K562 (cell line): Measurements from ENCODE around the gene GCNA. TPM values are rescaled to one million over a fixed set of nuclear protein-coding genes. Genes with fewer than 3 reads are reported as not detected.

ENCODE experiments used
- CBX2 ChIP-seq: fragments of 200-600 bp; sonication (generic); IDR thresholded peaks from one replicate; pipeline ENCODE4 v1.6.1; 2012; ENCODE audit warnings: mild to moderate bottlenecking, low read length, inconsistent platforms; ENCODE audit not compliant: insufficient read depth, poor library complexity, severe bottlenecking
- ELK3 ChIP-seq: fragments of 450-650 bp; formaldehyde crosslinking; IDR thresholded peaks from 2 replicates; pipeline ENCODE4 v1.4.0; 2020; ENCODE audit warnings: mild to moderate bottlenecking
- JUN ChIP-seq, 2 experiments: sonication (generic) in 1 of 2; formaldehyde crosslinking in 1 of 2; IDR thresholded peaks; 2 replicates each; pipeline versions ENCODE4 v1.6.1 to v1.8.0; 2012 to 2022; ENCODE audit warnings: borderline replicate concordance in 2 of 2, mild to moderate bottlenecking in 2 of 2, improper control_type of control experiment in 1 of 2, low read depth in 1 of 2, low read length in 1 of 2, missing genetic modification reagents in 1 of 2
- RB1 ChIP-seq: fragments of 450-650 bp; IDR thresholded peaks from 2 replicates; pipeline ENCODE4 v1.6.1; 2017; ENCODE audit warnings: low read depth, mild to moderate bottlenecking
- TAF7 ChIP-seq: fragments of 450-650 bp; IDR thresholded peaks from 2 replicates; pipeline ENCODE4 v1.6.1; 2016; ENCODE audit warnings: missing genetic modification characterization, missing compliant biosample characterization
- TFAP4 ChIP-seq: sonication (generic); formaldehyde crosslinking; IDR thresholded peaks from 2 replicates; pipeline ENCODE4 v1.8.0; 2022; ENCODE audit warnings: missing genetic modification reagents, mild to moderate bottlenecking, moderate library complexity, borderline replicate concordance
- ZNF282 ChIP-seq: sonication (generic); formaldehyde crosslinking; IDR thresholded peaks from 2 replicates; pipeline ENCODE4 v1.8.1; 2023; ENCODE audit warnings: missing genetic modification reagents
- ZNF316 ChIP-seq: fragments of 450-650 bp; IDR thresholded peaks from 2 replicates; pipeline ENCODE4 v1.6.1; 2016
- polyA plus RNA-seq, 8 experiments: library from polyadenylated mRNA; depleted of rRNA in 4 of 8; stranded (reverse) in 5 of 8; unstranded in 3 of 8; fragments of >200 nt; fragmentation: Nextera tagmentation in 2 of 8; fragmentation: Illumina TruSeq in 1 of 8; extraction: Ambion mirVana in 2 of 8; extraction: Trizol in 1 of 8; gene quantifications; 2 replicates each; pipeline versions ENCODE4 v1.2.1 to v1.2.3, GENCODE V29; 2011 to 2014; ENCODE audit warnings: inconsistent platforms in 1 of 8, missing spikeins in 1 of 8
- total RNA-seq, 7 experiments: library from RNA; depleted of rRNA in 6 of 7; stranded (reverse); fragments of >200 nt in 6 of 7; fragmentation: Illumina TruSeq in 2 of 7; extraction: Trizol in 2 of 7; gene quantifications; 2 replicates each; pipeline versions ENCODE4 v1.2.1 to v1.2.3, GENCODE V29; 2011 to 2021; ENCODE audit warnings: low replicate concordance in 1 of 7
- TF ChIP-seq, protein P1 (sequence below): fragments of 250-450 bp; sonication (Bioruptor Pico); IDR thresholded peaks from 2 replicates; pipeline ENCODE4 v1.4.0; 2020

GCNA gene
- total and polyA plus RNA-seq, 9 of the 15 experiments (the other 6 are each of a cell fraction or from before 2014, with no cell fraction given), result 0.27 to 1.5 (median 0.86) TPM

- TF ChIP-seq, protein P1, sequence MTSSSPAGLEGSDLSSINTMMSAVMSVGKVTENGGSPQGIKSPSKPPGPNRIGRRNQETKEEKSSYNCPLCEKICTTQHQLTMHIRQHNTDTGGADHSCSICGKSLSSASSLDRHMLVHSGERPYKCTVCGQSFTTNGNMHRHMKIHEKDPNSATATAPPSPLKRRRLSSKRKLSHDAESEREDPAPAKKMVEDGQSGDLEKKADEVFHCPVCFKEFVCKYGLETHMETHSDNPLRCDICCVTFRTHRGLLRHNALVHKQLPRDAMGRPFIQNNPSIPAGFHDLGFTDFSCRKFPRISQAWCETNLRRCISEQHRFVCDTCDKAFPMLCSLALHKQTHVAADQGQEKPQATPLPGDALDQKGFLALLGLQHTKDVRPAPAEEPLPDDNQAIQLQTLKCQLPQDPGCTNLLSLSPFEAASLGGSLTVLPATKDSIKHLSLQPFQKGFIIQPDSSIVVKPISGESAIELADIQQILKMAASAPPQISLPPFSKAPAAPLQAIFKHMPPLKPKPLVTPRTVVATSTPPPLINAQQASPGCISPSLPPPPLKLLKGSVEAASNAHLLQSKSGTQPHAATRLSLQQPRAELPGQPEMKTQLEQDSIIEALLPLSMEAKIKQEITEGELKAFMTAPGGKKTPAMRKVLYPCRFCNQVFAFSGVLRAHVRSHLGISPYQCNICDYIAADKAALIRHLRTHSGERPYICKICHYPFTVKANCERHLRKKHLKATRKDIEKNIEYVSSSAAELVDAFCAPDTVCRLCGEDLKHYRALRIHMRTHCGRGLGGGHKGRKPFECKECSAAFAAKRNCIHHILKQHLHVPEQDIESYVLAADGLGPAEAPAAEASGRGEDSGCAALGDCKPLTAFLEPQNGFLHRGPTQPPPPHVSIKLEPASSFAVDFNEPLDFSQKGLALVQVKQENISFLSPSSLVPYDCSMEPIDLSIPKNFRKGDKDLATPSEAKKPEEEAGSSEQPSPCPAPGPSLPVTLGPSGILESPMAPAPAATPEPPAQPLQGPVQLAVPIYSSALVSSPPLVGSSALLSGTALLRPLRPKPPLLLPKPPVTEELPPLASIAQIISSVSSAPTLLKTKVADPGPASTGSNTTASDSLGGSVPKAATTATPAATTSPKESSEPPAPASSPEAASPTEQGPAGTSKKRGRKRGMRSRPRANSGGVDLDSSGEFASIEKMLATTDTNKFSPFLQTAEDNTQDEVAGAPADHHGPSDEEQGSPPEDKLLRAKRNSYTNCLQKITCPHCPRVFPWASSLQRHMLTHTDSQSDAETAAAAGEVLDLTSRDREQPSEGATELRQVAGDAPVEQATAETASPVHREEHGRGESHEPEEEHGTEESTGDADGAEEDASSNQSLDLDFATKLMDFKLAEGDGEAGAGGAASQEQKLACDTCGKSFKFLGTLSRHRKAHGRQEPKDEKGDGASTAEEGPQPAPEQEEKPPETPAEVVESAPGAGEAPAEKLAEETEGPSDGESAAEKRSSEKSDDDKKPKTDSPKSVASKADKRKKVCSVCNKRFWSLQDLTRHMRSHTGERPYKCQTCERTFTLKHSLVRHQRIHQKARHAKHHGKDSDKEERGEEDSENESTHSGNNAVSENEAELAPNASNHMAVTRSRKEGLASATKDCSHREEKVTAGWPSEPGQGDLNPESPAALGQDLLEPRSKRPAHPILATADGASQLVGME, result no peak
- TF ChIP-seq ZNF316 (no peak), RB1 (no peak), ZNF282 (CRISPR knock-in tag) (no peak), ELK3 (CRISPR knock-in tag) (no peak), TFAP4 (CRISPR knock-in tag) (no peak), JUN (IDR thresholded peaks at IDR 0.05; ENCODE audit: borderline replicate concordance, low read depth, low read length) (no peak), JUN (CRISPR knock-in tag; IDR thresholded peaks at IDR 0.05; ENCODE audit: borderline replicate concordance) (no peak), CBX2 (no peak), TAF7 (tag) (no peak)
These were observed 40.5 kb downstream of the GCNA start (continued) for GRCh38 chrX:71618787-71619186.
